ENCODE results near the gene NHSL1.

GRCh38 chr6:138491017-138491416 is 8.3 kb downstream of the NHSL1 start:
- TF ChIP-seq CTCF (conservative IDR thresholded peaks at IDR 0.05; ENCODE audit: low read length) = no peak
- no peak for TF ChIP-seq EZH2phosphoT487 (IDR thresholded peaks at IDR 0.05; ENCODE audit: borderline replicate concordance, low read depth, low read length)
